SK-N-SH (cell line): ENCODE measurements around the gene PRKCD.

ENCODE experiments used
- JUND ChIP-seq: IDR thresholded peaks from 2 replicates; pipeline ENCODE4 v1.4.0; 2012
- RAD21 ChIP-seq: IDR thresholded peaks from 2 replicates; pipeline ENCODE4 v1.6.1; 2012; ENCODE audit warnings: mild to moderate bottlenecking, low read length
- SMC3 ChIP-seq: IDR thresholded peaks from 2 replicates; pipeline ENCODE4 v1.6.1; 2012; ENCODE audit warnings: low read depth, low read length, improper control_type of control experiment

GRCh38 chr3:53171064-53171418, 10.0 kb downstream of the PRKCD start:
- TF ChIP-seq RAD21 (no peak), SMC3 (no peak), JUND (no peak)
